Gastrocnemius medialis (tissue), 4 donors: ENCODE results near the gene EEF2KMT. TPM values are rescaled to one million over a fixed set of nuclear protein-coding genes. Genes with fewer than 3 reads are reported as not detected.

ENCODE experiments used
- ATAC-seq, 2 donors: fragments of 150-250 bp; one replicate each; pipeline ENCODE4 v1.9.1; 2016
- DNase-seq, 2 donors: peaks; one replicate each; pipeline ENCODE4 v3.0.0-alpha.2; 2019
- H3K27ac ChIP-seq, 4 donors: fragments of 200-600 bp; sonication (generic); 1 replicate in 1 of 4; 2 replicates in 3 of 4; pipeline ENCODE4 v1.5.1; 2016 to 2018; ENCODE audit warnings: mild to moderate bottlenecking in 2 of 4, moderate library complexity in 1 of 4
- H3K27me3 ChIP-seq, 3 donors: fragments of 200-600 bp; sonication (generic) in 2 of 3; 1 replicate in 1 of 3; 2 replicates in 2 of 3; pipeline versions ENCODE4 v1.5.1 to v1.6.0; 2016 to 2019; ENCODE audit warnings: mild to moderate bottlenecking in 1 of 3, moderate library complexity in 1 of 3
- H3K36me3 ChIP-seq, 2 donors: fragments of 200-600 bp; sonication (generic) in 1 of 2; one replicate each; pipeline ENCODE4 v1.5.1; 2017 to 2018
- H3K4me1 ChIP-seq, 2 donors: fragments of 200-600 bp; sonication (generic) in 1 of 2; one replicate each; pipeline ENCODE4 v1.5.1; 2016 to 2017; ENCODE audit warnings: mild to moderate bottlenecking in 2 of 2
- H3K4me3 ChIP-seq, 4 donors: fragments of 200-600 bp; sonication (generic) in 3 of 4; 1 replicate in 1 of 4; 2 replicates in 3 of 4; pipeline ENCODE4 v1.5.1; 2016 to 2019; ENCODE audit warnings: mild to moderate bottlenecking in 2 of 4
- H3K9me3 ChIP-seq, 3 donors: fragments of 200-600 bp; sonication (generic) in 2 of 3; 1 replicate in 1 of 3; 2 replicates in 2 of 3; pipeline ENCODE4 v1.5.1; 2016 to 2019
- CTCF ChIP-seq, 5 experiments: fragments of 450-650 bp in 3 of 5; fragments of 200-600 bp in 2 of 5; sonication (generic) in 2 of 5; IDR thresholded peaks in 4 of 5; conservative IDR thresholded peaks in 1 of 5; 1 replicate in 4 of 5; 2 replicates in 1 of 5; pipeline ENCODE4 v1.5.1; 2016 to 2019; ENCODE audit warnings: antibody characterized with exemption in 5 of 5, mild to moderate bottlenecking in 3 of 5, moderate library complexity in 3 of 5
- POLR2A ChIP-seq, 2 donors: fragments of 450-650 bp; IDR thresholded peaks; one replicate each; pipeline ENCODE4 v1.6.1; 2017; ENCODE audit warnings: antibody characterized with exemption in 2 of 2, mild to moderate bottlenecking in 2 of 2, moderate library complexity in 2 of 2
- in situ Hi-C, 4 donors: fragments of 200-750 bp; cut with MboI; loops; one replicate each; pipeline versions ENCODE4 v1.15.0 to v1.8.0; 2017; ENCODE audit warnings: low sequenced_read_pairs in 4 of 4
- intact Hi-C: fragments of 100-400 bp; cut with DNase I; formaldehyde crosslinking; loops from one replicate; pipeline ENCODE4 v1.15.1; 2023; ENCODE audit warnings: low total_unique reads
- total RNA-seq, 4 donors: library from RNA; depleted of rRNA; stranded (reverse); fragments of >200 nt; gene quantifications; one replicate each; pipeline versions ENCODE4 v1.1.0 to v1.2.3, GENCODE V29; 2016

EEF2KMT gene
- total RNA-seq, 4 donors from 2014 or later = 10.0 to 17.1 (median 12.4) TPM

GRCh38 chr16:5062051-5062450 is 35.5 kb downstream of the EEF2KMT start:
- H3K4me1 ChIP-seq = no peaks in the 10 kb centered on the region
- intact Hi-C loops (no loop called here), in situ Hi-C loops (no loop called here)
- ATAC-seq (no peak), DNase-seq (no peak)
- no peak overlapping the region for H3K4me3 ChIP-seq
- no peaks in the 10 kb centered on the region for H3K36me3 ChIP-seq
- H3K27ac ChIP-seq = no peak overlapping the region
- no peak for TF ChIP-seq CTCF (IDR thresholded peaks at IDR 0.05 in 4 of 5, conservative IDR thresholded peaks at IDR 0.05 in 1 of 5)
- no peak for TF ChIP-seq POLR2A (IDR thresholded peaks at IDR 0.05)
- no peaks in the 10 kb centered on the region for H3K27me3 ChIP-seq
- no peaks in the 10 kb centered on the region for H3K9me3 ChIP-seq

- intact Hi-C loops = no loop called here
- Histone ChIP-seq H3K4me1 (no peaks in the 10 kb centered on the region), H3K36me3 (no peaks in the 10 kb centered on the region), H3K27ac (no peak overlapping the region), H3K27me3 (no peaks in the 10 kb centered on the region), H3K9me3 (no peaks in the 10 kb centered on the region), H3K4me3 (no peak overlapping the region)
- in situ Hi-C loops = no loop called here
- TF ChIP-seq CTCF (IDR thresholded peaks at IDR 0.05 in 4 of 5, conservative IDR thresholded peaks at IDR 0.05 in 1 of 5) (no peak), POLR2A (IDR thresholded peaks at IDR 0.05) (no peak)
- DNase-seq (no peak), ATAC-seq (no peak)
Observed at GRCh38 chr16:5060073-5060641, 37.4 kb downstream of the EEF2KMT start.

GRCh38 chr16:5059386-5060072 is 38.1 kb downstream of the EEF2KMT start:
- no peaks in the 10 kb centered on the region for H3K27me3 ChIP-seq
- no peaks in the 10 kb centered on the region for H3K36me3 ChIP-seq
- in situ Hi-C loops (no loop called here), intact Hi-C loops (no loop called here)
- ATAC-seq (no peak), DNase-seq (no peak)
- H3K4me3 ChIP-seq = no peak overlapping the region
- H3K27ac ChIP-seq = no peak overlapping the region
- no peaks in the 10 kb centered on the region for H3K4me1 ChIP-seq
- no peak for TF ChIP-seq CTCF (IDR thresholded peaks at IDR 0.05 in 4 of 5, conservative IDR thresholded peaks at IDR 0.05 in 1 of 5)
- no peak for TF ChIP-seq POLR2A (IDR thresholded peaks at IDR 0.05)
- H3K9me3 ChIP-seq = no peaks in the 10 kb centered on the region

GRCh38 chr16:5058476-5058875 is 39.1 kb downstream of the EEF2KMT start:
- intact Hi-C loops = no loop called here
- DNase-seq (no peak), ATAC-seq (no peak)
- Histone ChIP-seq H3K27ac (no peak overlapping the region), H3K9me3 (no peaks in the 10 kb centered on the region), H3K27me3 (no peaks in the 10 kb centered on the region), H3K4me3 (no peak overlapping the region), H3K36me3 (no peaks in the 10 kb centered on the region), H3K4me1 (no peaks in the 10 kb centered on the region)
- TF ChIP-seq CTCF (IDR thresholded peaks at IDR 0.05 in 4 of 5, conservative IDR thresholded peaks at IDR 0.05 in 1 of 5) (no peak), POLR2A (IDR thresholded peaks at IDR 0.05) (no peak)
- in situ Hi-C loops = no loop called here
